ENCODE measurements around the gene PXDN.
A peak's percentile ranks its signal among the peaks of the same experiment; 100 is the strongest.

PXDN gene

DNA sequence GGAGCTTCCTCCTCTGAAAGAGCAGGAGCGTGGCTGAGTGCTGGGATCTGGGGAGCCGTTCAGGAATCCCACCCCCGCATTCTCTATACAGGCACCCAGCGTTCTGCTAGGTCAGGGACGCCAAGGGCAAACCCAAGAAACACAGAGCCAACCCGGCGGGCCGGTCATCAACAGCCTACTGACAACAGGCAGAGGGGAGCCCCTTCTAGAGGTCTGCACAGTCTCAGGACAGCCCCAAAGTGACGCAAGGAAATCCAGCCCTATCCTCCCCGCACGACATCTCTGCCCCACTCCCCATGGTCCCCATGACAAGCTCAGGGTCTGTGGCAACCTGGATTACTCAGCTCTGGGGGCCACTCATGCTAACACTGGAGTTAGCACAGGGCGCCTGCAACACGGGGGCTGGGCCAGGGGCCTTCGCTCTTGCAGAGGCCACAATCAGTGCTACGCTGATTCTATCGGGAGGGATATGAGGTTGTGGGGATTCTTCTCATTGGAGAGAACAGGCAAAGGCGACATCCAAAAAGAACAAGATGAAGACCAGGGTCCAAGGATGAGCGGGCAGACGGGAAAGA, 81.6 kb downstream of the PXDN start:
- Histone ChIP-seq H3K27ac (peak overlapping the region; percentile 57; the same call in 1 of the 2 replicates), H3K4me3 (no peak overlapping the region), H3K9ac (ENCODE audit: insufficient read length) (no peak overlapping the region), H3K36me3 (ENCODE audit: insufficient read depth, low read length) (peaks cover 83% of the 10 kb centered on the region), H3K9me3 (ENCODE audit: low read depth, low read length) (no peaks in the 10 kb centered on the region)
- no peak for DNase-seq (ENCODE audit: low read depth, low spot score)
- TF ChIP-seq POLR2AphosphoS5 (IDR thresholded peaks at IDR 0.05; ENCODE audit: borderline replicate concordance, low read depth, low read length) (no peak), EZH2 (IDR thresholded peaks at IDR 0.05) (no peak), FOXP2 (optimal IDR thresholded peaks at IDR 0.05; ENCODE audit: control extremely low read depth, extremely low read length, insufficient read depth) (no peak)

DNA sequence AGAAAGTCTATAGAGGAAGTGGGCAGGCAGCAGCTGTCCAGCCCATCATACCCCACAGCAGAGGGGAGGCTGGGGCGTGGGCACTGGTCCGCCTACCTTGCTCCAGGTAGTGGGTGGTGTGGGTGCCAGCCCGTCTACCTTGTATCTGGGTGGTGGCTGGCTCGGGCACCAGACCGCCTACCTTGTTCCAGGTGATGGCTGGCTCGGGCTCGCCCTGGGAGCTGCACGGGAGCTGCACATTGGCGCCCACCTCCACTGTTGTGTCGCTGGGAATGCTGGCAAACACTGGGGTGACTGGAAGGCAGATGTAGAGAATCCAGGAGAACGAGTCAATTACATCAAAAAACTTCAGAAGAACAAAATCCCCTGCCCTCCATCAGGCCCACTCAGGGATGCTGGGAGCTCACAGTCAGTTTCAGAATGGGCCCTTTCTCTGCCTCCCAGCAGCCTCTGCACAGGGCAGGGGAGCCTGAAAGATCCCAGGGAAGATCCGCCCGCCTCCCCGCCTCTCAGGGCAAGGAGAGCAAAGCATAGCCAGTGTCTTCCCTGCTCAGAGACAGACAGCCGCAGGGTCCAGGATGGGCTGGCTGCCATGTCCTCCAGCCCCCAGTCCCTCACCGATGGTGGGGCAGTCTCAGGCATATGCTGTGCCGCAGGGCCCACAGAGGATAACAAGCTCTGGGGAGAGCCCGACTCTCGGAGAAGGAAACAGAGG, 82.3 kb downstream of the PXDN start:
- H3K4me3 ChIP-seq = no peak overlapping the region
- H3K27ac ChIP-seq = no peak overlapping the region
- no peak overlapping the region for H3K9ac ChIP-seq (ENCODE audit: insufficient read length)
- TF ChIP-seq POLR2AphosphoS5 (IDR thresholded peaks at IDR 0.05; ENCODE audit: borderline replicate concordance, low read depth, low read length) (no peak), FOXP2 (optimal IDR thresholded peaks at IDR 0.05; ENCODE audit: control extremely low read depth, extremely low read length, insufficient read depth) (no peak), EZH2 (IDR thresholded peaks at IDR 0.05) (no peak)
- no peaks in the 10 kb centered on the region for H3K9me3 ChIP-seq (ENCODE audit: low read depth, low read length)
- peaks cover 82% of the 10 kb centered on the region for H3K36me3 ChIP-seq (ENCODE audit: insufficient read depth, low read length)
- no peak for DNase-seq (ENCODE audit: low read depth, low spot score)

DNA sequence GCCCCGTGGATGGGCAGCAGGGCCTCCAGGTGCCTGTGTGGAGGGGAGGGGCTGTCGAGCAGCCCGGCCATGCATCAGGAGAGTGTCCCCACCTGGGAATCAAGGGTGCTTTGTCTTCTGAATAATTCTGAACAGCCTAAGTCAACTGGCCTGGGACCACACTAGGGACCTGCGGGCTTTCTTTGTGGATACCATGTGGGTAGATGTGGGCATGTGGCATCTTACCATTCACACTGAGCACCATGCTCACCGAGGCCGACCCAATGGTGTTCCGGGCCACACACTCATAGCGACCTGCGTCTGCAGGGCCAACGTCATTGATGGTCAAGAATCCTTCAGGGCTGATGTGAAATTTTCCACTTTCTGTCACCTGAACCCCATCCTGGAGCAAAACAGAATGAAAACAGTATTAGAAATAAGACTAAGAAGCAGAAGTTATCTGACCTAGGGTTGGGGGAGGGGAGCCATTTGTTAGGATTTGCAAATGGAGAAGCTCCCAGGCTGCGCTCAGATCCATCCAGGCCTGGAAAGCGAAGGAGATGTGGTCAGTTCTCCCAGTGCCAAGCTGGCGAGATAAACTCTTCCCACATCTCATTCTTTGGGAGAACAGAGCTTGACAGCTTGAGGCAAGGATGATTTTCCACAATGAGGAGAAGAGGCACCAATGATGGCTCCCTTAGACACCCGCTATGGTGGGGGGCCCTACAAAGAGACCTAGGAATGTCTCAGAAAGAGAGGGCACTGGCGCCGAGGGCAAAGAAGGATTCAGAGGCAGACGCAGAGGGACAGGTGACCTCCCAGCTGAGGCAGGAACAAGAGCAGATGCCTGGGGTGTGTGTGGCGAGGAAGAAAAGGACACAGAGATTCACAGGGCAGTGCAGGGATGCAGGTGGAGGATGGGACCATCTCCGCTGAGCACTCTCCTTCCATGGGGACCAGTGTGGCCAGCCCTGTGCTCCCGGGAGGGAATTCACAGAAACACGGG, 83.4 kb downstream of the PXDN start:
- H3K9me3 ChIP-seq (ENCODE audit: low read depth, low read length) = no peaks in the 10 kb centered on the region
- no peak for TF ChIP-seq EZH2 (IDR thresholded peaks at IDR 0.05)
- TF ChIP-seq POLR2AphosphoS5 (IDR thresholded peaks at IDR 0.05; ENCODE audit: borderline replicate concordance, low read depth, low read length) = no peak
- TF ChIP-seq FOXP2 (optimal IDR thresholded peaks at IDR 0.05; ENCODE audit: control extremely low read depth, extremely low read length, insufficient read depth) = no peak
- DNase-seq (ENCODE audit: low read depth, low spot score) = no peak
- no peak overlapping the region for H3K4me3 ChIP-seq
- H3K27ac ChIP-seq = no peak overlapping the region
- peaks cover 75% of the 10 kb centered on the region for H3K36me3 ChIP-seq (ENCODE audit: insufficient read depth, low read length)
- H3K9ac ChIP-seq (ENCODE audit: insufficient read length) = no peak overlapping the region

DNA sequence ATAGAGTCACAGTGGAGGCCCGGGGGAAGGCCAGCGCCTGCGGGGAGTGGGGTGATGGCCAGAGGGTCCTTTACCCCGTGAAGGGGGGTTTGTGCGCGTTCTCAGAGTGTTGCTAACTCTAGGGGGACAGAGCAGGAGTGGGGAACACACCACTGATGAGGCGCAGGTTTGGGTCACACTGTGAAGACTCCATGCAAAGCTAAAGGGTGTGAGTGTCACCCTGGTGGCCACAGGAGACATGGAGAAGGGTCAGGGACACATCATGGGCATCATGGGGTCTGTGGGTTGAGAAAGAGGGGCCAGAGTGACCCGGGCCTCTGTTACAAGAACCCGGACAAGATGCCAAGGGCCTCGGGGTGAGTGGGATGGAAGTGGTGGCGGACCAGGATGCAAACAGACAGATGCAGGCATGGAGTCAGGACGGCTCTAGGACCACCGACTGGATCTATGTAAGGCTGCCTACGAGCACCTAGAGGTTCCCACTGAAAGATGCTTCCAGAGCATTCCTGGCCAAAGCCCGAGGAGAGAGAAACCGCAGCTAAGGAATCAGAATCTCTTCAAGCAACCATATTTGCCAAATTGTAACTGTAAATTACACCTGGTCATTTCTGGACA, 84.3 kb downstream of the PXDN start:
- Histone ChIP-seq H3K9ac (ENCODE audit: insufficient read length) (no peak overlapping the region), H3K9me3 (ENCODE audit: low read depth, low read length) (no peaks in the 10 kb centered on the region), H3K27ac (no peak overlapping the region), H3K4me3 (no peak overlapping the region), H3K36me3 (ENCODE audit: insufficient read depth, low read length) (peaks cover 69% of the 10 kb centered on the region)
- no peak for DNase-seq (ENCODE audit: low read depth, low spot score)
- TF ChIP-seq POLR2AphosphoS5 (IDR thresholded peaks at IDR 0.05; ENCODE audit: borderline replicate concordance, low read depth, low read length) (no peak), FOXP2 (optimal IDR thresholded peaks at IDR 0.05; ENCODE audit: control extremely low read depth, extremely low read length, insufficient read depth) (no peak), EZH2 (IDR thresholded peaks at IDR 0.05) (no peak)

DNA sequence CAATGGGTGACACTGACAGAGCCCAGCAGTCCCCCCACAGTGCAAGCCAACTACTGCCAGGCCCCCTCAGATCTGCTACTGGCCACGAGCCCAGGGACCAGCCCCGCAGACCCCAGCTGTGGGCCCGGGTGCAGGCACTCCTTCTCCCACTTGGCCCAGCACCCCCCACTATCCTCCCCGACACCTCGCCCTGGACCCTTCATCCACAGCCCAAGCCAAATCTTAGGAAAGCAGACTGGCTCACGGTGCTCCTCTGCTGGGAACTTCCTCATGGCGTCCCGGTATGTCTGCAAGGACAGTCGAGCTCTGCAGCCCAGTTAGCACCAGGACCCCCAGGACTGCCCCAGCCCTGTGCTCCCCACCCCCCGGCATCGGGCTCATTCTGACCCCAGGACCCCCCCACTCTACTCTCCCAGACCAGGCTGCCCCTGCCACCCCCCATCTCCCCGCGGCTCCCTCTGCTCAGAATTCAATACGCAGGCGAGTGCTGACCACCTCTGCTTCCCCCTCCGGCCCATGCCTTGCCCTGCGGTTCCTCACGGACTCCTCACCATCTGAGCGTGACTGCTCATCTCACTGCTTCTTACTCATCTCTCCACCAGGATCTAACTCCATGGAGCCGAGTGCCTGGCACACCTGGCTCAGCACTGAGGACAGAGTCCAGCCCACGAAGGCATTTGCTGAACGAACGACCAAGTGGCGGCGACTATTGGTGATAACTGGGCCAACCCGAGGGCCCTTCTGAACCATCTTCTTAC, 85.7 kb downstream of the PXDN start:
- H3K9ac ChIP-seq (ENCODE audit: insufficient read length) = no peak overlapping the region
- no peak overlapping the region for H3K27ac ChIP-seq
- H3K4me3 ChIP-seq = no peak overlapping the region
- TF ChIP-seq POLR2AphosphoS5 (IDR thresholded peaks at IDR 0.05; ENCODE audit: borderline replicate concordance, low read depth, low read length) (no peak), EZH2 (IDR thresholded peaks at IDR 0.05) (no peak), FOXP2 (optimal IDR thresholded peaks at IDR 0.05; ENCODE audit: control extremely low read depth, extremely low read length, insufficient read depth) (no peak)
- H3K9me3 ChIP-seq (ENCODE audit: low read depth, low read length) = no peaks in the 10 kb centered on the region
- no peak for DNase-seq (ENCODE audit: low read depth, low spot score)
- H3K36me3 ChIP-seq (ENCODE audit: insufficient read depth, low read length) = peaks cover 68% of the 10 kb centered on the region

DNA sequence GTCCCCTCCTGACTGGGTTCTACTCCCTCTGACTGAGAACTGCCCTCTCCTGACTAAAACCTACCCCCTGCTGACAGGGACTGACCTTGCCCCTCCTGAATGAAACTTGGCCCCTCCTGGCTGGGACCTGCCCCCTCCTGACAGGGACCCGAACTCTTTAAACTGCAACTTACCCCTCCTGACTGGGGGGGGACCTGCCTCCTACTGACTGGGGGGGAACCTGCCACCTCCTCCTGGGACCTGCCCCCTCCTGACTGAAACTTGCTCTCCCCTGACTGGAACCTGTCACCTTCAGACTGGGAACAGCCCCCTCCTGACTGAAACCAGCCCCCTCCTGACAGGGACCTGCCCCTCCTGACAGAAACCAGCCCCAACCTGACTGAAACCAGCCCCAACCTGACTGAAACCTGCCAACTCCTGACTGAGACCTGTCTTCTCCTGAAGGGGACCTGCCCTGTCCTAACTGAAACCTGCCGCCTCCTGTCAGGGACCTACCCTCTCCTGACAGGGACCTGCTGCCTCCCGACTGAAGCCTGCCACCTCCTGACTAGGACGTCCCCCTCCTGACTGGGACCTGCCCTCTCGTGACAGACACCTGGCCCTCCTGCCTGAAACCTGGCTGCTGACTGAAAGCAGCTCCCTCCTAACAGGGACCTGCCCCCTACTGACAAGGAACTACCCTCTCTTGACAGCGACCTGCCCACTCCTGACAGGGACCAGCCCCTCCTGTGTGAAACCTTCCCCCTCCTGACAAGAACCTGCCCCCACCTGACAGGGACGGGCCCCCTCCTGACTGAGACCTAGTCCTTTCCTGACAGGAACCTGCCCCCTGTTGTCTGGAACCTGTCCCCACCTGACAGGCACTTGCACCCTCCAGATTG, 87.1 kb downstream of the PXDN start:
- DNase-seq (ENCODE audit: low read depth, low spot score) = no peak
- peaks cover 68% of the 10 kb centered on the region for H3K36me3 ChIP-seq (ENCODE audit: insufficient read depth, low read length)

More for the DNA sequence above, 87.1 kb downstream of the PXDN start:
- TF ChIP-seq FOXP2 (optimal IDR thresholded peaks at IDR 0.05; ENCODE audit: control extremely low read depth, extremely low read length, insufficient read depth) (no peak), POLR2AphosphoS5 (IDR thresholded peaks at IDR 0.05; ENCODE audit: borderline replicate concordance, low read depth, low read length) (no peak), EZH2 (IDR thresholded peaks at IDR 0.05) (no peak)
- Histone ChIP-seq H3K9ac (ENCODE audit: insufficient read length) (no peak overlapping the region), H3K9me3 (ENCODE audit: low read depth, low read length) (no peaks in the 10 kb centered on the region), H3K4me3 (no peak overlapping the region), H3K27ac (no peak overlapping the region)
